ENCODE measurements around the gene STK26. TPM values are rescaled to one million over a fixed set of nuclear protein-coding genes. Genes with fewer than 3 reads are reported as not detected.
A peak's percentile ranks its signal among the peaks of the same experiment; 100 is the strongest.

STK26 gene
- total and polyA plus RNA-seq, 2 donors (not counting 3 experiments of a cell fraction or from before 2014, with no cell fraction given), result 0.87 to 3.7 TPM

DNA sequence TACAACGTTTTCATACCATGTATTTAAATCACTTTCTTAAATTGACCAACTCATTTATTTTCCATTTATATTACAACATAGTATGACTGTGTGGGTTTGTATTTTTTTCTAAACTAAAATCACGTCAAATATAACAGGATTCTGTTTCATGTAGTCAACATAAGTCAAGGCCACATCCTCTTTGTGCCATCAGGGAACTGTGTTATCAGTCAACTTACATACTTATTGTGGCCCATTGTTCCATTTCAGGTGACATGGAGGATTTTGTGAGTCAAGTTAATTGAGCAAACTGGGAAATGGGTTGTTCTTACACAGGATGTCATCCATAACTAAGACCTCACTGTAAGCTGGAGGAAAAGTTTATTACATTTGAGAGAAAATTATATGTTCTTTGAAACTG is 35.9 kb downstream of the STK26 start:
- Histone ChIP-seq H3K36me3 (ENCODE audit: control insufficient read depth in 2 of 2, extremely low read depth in 1 of 2, insufficient read depth in 2 of 2, low read length in 2 of 2) (no peaks in the 10 kb centered on the region), H3K27ac (ENCODE audit: insufficient read depth, low read depth, low read length) (no peak overlapping the region), H3K9ac (replicated peaks; ENCODE audit: extremely low read depth, insufficient read depth, low read length) (no peak overlapping the region), H3K4me3 (replicated peaks in 1 of 3; ENCODE audit: insufficient read depth in 1 of 3, low read depth in 1 of 3, low read length in 3 of 3) (no peak overlapping the region), H3K4me2 (ENCODE audit: insufficient read depth, low read length) (no peak overlapping the region), H3K9me1 (replicated peaks; ENCODE audit: control insufficient read depth, extremely low read depth, insufficient read depth, low read length) (no peaks in the 10 kb centered on the region), H3K9me3 (replicated peaks; ENCODE audit: control insufficient read depth, insufficient read depth, low read length) (no peaks in the 10 kb centered on the region), H3K4me1 (ENCODE audit: control insufficient read depth, extremely low read depth, insufficient read depth, low read length) (no peaks in the 10 kb centered on the region), H4K20me1 (replicated peaks; ENCODE audit: control insufficient read depth, extremely low read depth, insufficient read depth, low read length) (no peaks in the 10 kb centered on the region), H2AFZ (ENCODE audit: low read depth, low read length) (no peak overlapping the region), H3K79me2 (ENCODE audit: control insufficient read depth, insufficient read depth, low read length) (no peaks in the 10 kb centered on the region), H3K27me3 (ENCODE audit: control insufficient read depth in 2 of 2, insufficient read depth in 2 of 2, low read length in 2 of 2) (no peaks in the 10 kb centered on the region)
- TF ChIP-seq MYC (IDR thresholded peaks at IDR 0.05; ENCODE audit: low read depth, low read length) (no peak), GATA2 (IDR thresholded peaks at IDR 0.05; ENCODE audit: insufficient read depth, insufficient read length, low read depth, low read length) (no peak), POLR2AphosphoS5 (IDR thresholded peaks at IDR 0.05; ENCODE audit: insufficient read depth, low read depth, low read length) (no peak)
- TF ChIP-seq, protein P1, sequence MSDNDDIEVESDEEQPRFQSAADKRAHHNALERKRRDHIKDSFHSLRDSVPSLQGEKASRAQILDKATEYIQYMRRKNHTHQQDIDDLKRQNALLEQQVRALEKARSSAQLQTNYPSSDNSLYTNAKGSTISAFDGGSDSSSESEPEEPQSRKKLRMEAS (IDR thresholded peaks at IDR 0.05; ENCODE audit: insufficient read depth, insufficient read length), result no peak
- peak; percentile 44 for FAIRE-seq
- intact Hi-C loops (cut with micrococcal nuclease), result no loop called here
- CTCF ChIA-PET, result no interaction called here
- BruUV-seq (replicated peaks), result no TSS peak
- dilution Hi-C loops (cut with MboI; ENCODE audit: extremely low pct_ligation_motif_present, low sequenced_read_pairs), result no loop called here
- no peak for DNase-seq (ENCODE audit: low read depth, low spot score)
- POLR2A ChIA-PET, result no interaction called here

- no peaks in the 10 kb centered on the region for H3K27me3 ChIP-seq (ENCODE audit: control insufficient read depth in 2 of 2, insufficient read depth in 2 of 2, low read length in 2 of 2)
- peak; percentile 19 for TF ChIP-seq GATA2 (IDR thresholded peaks at IDR 0.05; ENCODE audit: insufficient read depth, insufficient read length, low read depth, low read length)
- no peak for TF ChIP-seq POLR2AphosphoS5 (IDR thresholded peaks at IDR 0.05; ENCODE audit: insufficient read depth, low read depth, low read length)
- H3K36me3 ChIP-seq (ENCODE audit: control insufficient read depth in 2 of 2, extremely low read depth in 1 of 2, insufficient read depth in 2 of 2, low read length in 2 of 2), result no peaks in the 10 kb centered on the region
- H3K9me1 ChIP-seq (replicated peaks; ENCODE audit: control insufficient read depth, extremely low read depth, insufficient read depth, low read length), result no peaks in the 10 kb centered on the region
- H3K27ac ChIP-seq (ENCODE audit: insufficient read depth, low read depth, low read length), result no peak overlapping the region
- POLR2A ChIA-PET, result no interaction called here
- dilution Hi-C loops (cut with MboI; ENCODE audit: extremely low pct_ligation_motif_present, low sequenced_read_pairs) (no loop called here), intact Hi-C loops (cut with micrococcal nuclease) (no loop called here)
- no peaks in the 10 kb centered on the region for H3K4me1 ChIP-seq (ENCODE audit: control insufficient read depth, extremely low read depth, insufficient read depth, low read length)
- no peak overlapping the region for H3K9ac ChIP-seq (replicated peaks; ENCODE audit: extremely low read depth, insufficient read depth, low read length)
- H3K4me3 ChIP-seq (replicated peaks in 1 of 3; ENCODE audit: insufficient read depth in 1 of 3, low read depth in 1 of 3, low read length in 3 of 3), result no peak overlapping the region
- CTCF ChIA-PET, result interaction anchor here (1.2 to 2.8 kb wide), 3 partner anchors 10 to 218 kb away, joined by 3 to 12 read pairs (median 4); no protein-coding TSS in a partner anchor
- no TSS peak for BruUV-seq (replicated peaks)
- DNase-seq (ENCODE audit: low read depth, low spot score) (no peak), FAIRE-seq (peak; percentile 72)
- no peak overlapping the region for H2AFZ ChIP-seq (ENCODE audit: low read depth, low read length)
- H4K20me1 ChIP-seq (replicated peaks; ENCODE audit: control insufficient read depth, extremely low read depth, insufficient read depth, low read length), result no peaks in the 10 kb centered on the region
- H3K4me2 ChIP-seq (ENCODE audit: insufficient read depth, low read length), result no peak overlapping the region
- H3K79me2 ChIP-seq (ENCODE audit: control insufficient read depth, insufficient read depth, low read length), result no peaks in the 10 kb centered on the region
- H3K9me3 ChIP-seq (replicated peaks; ENCODE audit: control insufficient read depth, insufficient read depth, low read length), result no peaks in the 10 kb centered on the region
These were observed 37.0 kb downstream of the STK26 start for GRCh38 chrX:132059973-132060540.

Measured in endothelial cell of umbilical vein (primary cell).